ENCODE measurements around the gene SURF6.

DNA sequence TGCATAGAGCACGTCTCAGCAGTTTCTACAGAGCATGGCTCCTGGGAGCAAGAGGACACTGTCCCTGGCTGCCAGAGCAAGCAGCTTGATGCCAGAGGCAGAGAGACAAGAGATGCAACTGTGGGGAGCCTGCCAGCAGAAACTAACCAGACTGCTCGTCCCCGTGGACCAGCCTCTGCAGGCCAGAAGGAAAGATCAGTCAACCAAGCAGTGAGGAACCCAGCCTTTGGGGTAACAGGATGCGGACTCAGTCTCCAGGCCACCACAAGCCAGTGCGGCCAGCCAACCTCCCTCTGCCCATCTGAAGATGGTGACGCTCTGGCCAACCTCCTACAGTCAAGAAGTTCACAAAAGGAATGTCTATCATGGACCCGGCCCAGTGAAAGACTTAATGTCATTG lies 36.2 kb upstream of the SURF6 start:
- TF ChIP-seq, protein P1, sequence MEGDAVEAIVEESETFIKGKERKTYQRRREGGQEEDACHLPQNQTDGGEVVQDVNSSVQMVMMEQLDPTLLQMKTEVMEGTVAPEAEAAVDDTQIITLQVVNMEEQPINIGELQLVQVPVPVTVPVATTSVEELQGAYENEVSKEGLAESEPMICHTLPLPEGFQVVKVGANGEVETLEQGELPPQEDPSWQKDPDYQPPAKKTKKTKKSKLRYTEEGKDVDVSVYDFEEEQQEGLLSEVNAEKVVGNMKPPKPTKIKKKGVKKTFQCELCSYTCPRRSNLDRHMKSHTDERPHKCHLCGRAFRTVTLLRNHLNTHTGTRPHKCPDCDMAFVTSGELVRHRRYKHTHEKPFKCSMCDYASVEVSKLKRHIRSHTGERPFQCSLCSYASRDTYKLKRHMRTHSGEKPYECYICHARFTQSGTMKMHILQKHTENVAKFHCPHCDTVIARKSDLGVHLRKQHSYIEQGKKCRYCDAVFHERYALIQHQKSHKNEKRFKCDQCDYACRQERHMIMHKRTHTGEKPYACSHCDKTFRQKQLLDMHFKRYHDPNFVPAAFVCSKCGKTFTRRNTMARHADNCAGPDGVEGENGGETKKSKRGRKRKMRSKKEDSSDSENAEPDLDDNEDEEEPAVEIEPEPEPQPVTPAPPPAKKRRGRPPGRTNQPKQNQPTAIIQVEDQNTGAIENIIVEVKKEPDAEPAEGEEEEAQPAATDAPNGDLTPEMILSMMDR (conservative IDR thresholded peaks at IDR 0.05), result no peak
- TF ChIP-seq EZH2 (IDR thresholded peaks at IDR 0.05; ENCODE audit: low read depth), result no peak
